HG02588 (cell line): ENCODE data around the gene SH3TC1.

ENCODE experiments used
- ATAC-seq: cut with Tn5 transposase; IDR thresholded peaks from one replicate; pipeline ENCODE4 v1.9.1; 2021; ENCODE audit warnings: mild to moderate bottlenecking, moderate library complexity; ENCODE audit not compliant: unreplicated experiment

SH3TC1 gene

GRCh38 chr4:8285976-8286718 lies 87.1 kb downstream of the SH3TC1 start:
- ATAC-seq, result no peak

GRCh38 chr4:8286719-8287342 lies 87.7 kb downstream of the SH3TC1 start:
- ATAC-seq, result no peak

- no peak for ATAC-seq
These were observed 88.5 kb downstream of the SH3TC1 start for GRCh38 chr4:8287343-8288280.

- ATAC-seq, result no peak
These were observed 90.2 kb downstream of the SH3TC1 start for GRCh38 chr4:8289151-8289750.

- ATAC-seq, result no peak
These were observed 91.0 kb downstream of the SH3TC1 start for GRCh38 chr4:8289956-8290700.

- no peak for ATAC-seq
These were observed 91.5 kb downstream of the SH3TC1 start for GRCh38 chr4:8290701-8290970.
